Esophagus squamous epithelium (tissue), 5 donors: ENCODE measurements around the gene RIN3. TPM values are rescaled to one million over a fixed set of nuclear protein-coding genes. Genes with fewer than 3 reads are reported as not detected.

Experiments used
- DNase-seq: peaks from one replicate; lab custom pipeline; 2025; lab: John Stamatoyannopoulos, UW
- H3K27ac ChIP-seq, 4 donors: fragments of 200-600 bp; sonication (generic); one replicate each; pipeline ENCODE4 v1.5.1; 2016 to 2019; ENCODE audit warnings: mild to moderate bottlenecking in 1 of 4
- H3K27me3 ChIP-seq, 4 donors: fragments of 200-600 bp; sonication (generic); 1 replicate in 3 of 4; 2 replicates in 1 of 4; pipeline versions ENCODE4 v1.5.1 to v1.6.0; 2017 to 2021; ENCODE audit warnings: antibody characterized with exemption in 1 of 4
- H3K36me3 ChIP-seq, 3 donors: fragments of 200-600 bp; sonication (generic); one replicate each; pipeline ENCODE4 v1.5.1; 2016 to 2019
- H3K4me1 ChIP-seq, 3 donors: fragments of 200-600 bp; sonication (generic); one replicate each; pipeline ENCODE4 v1.5.1; 2017 to 2019
- H3K4me3 ChIP-seq, 4 donors: fragments of 200-600 bp; sonication (generic); 1 replicate in 3 of 4; 2 replicates in 1 of 4; pipeline ENCODE4 v1.5.1; 2016 to 2019; ENCODE audit warnings: mild to moderate bottlenecking in 2 of 4, moderate library complexity in 1 of 4
- H3K9me3 ChIP-seq, 3 donors: fragments of 200-600 bp; sonication (generic); one replicate each; pipeline ENCODE4 v1.5.1; 2016 to 2019
- POLR2A ChIP-seq, 4 donors: fragments of 450-650 bp; IDR thresholded peaks; one replicate each; pipeline ENCODE4 v1.6.1; 2017; ENCODE audit warnings: antibody characterized with exemption in 4 of 4, mild to moderate bottlenecking in 4 of 4, moderate library complexity in 3 of 4
- WGBS, 2 donors: methylation state at CpG; one replicate each; pipeline ENCODE4 v1.1.5; 2018; 5-methylcytosine and 5-hydroxymethylcytosine counted together
- intact Hi-C: fragments of 100-400 bp; cut with DNase I; formaldehyde crosslinking; loops from one replicate; pipeline ENCODE4 v1.15.0; 2022
- total RNA-seq, 4 donors: library from RNA; depleted of rRNA; stranded (reverse); fragments of >200 nt; gene quantifications; one replicate each; pipeline ENCODE4 v1.1.0, GENCODE V29; 2016
- TF ChIP-seq, protein P1 (sequence below), 6 experiments: fragments of 450-650 bp in 4 of 6; fragments of 200-600 bp in 2 of 6; sonication (generic) in 2 of 6; IDR thresholded peaks; one replicate each; pipeline ENCODE4 v1.5.1; 2016 to 2019; ENCODE audit warnings: antibody characterized with exemption in 6 of 6, mild to moderate bottlenecking in 4 of 6, moderate library complexity in 4 of 6
- donor health status: DM: yes; HTN: yes; CAD: no.

Gene RIN3
- total RNA-seq, 4 donors from 2014 or later = 1.9 to 9.7 (median 4.4) TPM

DNA sequence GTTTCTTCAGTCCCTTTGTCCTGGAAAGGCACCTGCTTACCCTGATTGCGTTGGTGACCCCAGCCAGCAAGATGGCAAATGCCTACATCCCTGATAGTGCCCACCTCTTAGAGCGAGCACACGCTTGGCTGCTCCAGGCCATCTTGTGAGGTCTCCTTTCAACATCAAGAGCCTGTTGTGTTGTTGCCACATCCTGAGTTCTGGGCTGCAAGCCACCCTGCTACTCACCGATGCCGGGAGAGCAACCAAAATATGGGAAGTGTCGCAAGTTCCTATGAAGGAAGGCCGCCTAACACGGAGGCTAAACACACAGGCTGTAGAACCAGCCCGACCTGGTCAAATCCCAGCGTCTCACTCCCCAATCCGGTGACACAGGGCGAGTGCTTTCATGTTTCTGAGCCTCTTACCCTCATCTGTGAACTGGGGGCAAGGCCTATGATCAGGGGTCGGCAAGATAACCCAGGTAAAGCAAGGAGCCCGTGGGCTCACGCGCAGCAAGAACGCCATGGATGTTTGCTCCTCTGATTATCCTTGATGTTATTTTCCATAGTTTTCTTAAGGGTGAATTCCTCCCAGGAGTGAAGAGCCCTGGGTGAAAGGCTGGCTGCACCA lies 136.5 kb downstream of the RIN3 start:
- peak; percentile 27 for DNase-seq
- WGBS, 2 donors = 62 to 79% methylated on average over 6 to 15 of the region's 17 CpGs

DNA sequence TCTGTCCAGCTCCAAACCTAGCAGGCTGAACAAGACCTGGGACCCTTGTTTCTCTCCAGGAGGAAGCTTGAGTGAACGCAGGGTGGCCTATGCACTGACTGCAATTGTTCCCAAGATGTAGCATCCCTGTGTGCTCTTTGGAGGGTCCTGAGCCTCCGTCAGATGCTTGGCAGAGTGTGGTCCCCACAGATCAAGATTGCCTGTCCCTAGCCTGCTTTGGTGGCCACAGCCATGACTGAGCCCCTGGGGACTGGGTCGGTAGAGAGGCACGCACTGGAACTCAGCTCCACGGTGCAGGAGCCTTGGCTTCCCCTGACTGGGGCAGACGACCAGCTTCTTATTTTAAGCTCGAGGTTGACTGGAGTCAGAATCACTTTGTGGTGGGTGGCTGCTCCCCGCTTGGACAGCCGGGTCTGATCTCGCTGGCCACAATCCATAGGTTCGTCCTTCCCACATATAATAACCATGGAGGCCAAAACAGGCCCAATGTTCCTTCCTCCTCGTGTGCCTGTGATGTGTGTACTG lies 137.1 kb downstream of the RIN3 start:
- WGBS, 2 donors = 60 to 78% methylated on average over 3 to 7 of the region's 12 CpGs
- peaks cover 7 to 50% (median 37%) of the 10 kb centered on the region in 3 donors for H3K4me1 ChIP-seq

More for the DNA sequence above, 136.5 kb downstream of the RIN3 start:
- no peaks in the 10 kb centered on the region for H3K27me3 ChIP-seq
- peaks cover 0 to 7% (median 0%) of the 10 kb centered on the region in 3 donors for H3K9me3 ChIP-seq
- no peak overlapping the region for H3K4me3 ChIP-seq
- intact Hi-C loops = no loop called here
- peak overlapping the region; percentile 63 to 91 (median 80) for H3K27ac ChIP-seq
- peaks cover 0 to 5% (median under 1%) of the 10 kb centered on the region in 3 donors for H3K36me3 ChIP-seq
- no peak for TF ChIP-seq POLR2A (IDR thresholded peaks at IDR 0.05)
- TF ChIP-seq, protein P1, sequence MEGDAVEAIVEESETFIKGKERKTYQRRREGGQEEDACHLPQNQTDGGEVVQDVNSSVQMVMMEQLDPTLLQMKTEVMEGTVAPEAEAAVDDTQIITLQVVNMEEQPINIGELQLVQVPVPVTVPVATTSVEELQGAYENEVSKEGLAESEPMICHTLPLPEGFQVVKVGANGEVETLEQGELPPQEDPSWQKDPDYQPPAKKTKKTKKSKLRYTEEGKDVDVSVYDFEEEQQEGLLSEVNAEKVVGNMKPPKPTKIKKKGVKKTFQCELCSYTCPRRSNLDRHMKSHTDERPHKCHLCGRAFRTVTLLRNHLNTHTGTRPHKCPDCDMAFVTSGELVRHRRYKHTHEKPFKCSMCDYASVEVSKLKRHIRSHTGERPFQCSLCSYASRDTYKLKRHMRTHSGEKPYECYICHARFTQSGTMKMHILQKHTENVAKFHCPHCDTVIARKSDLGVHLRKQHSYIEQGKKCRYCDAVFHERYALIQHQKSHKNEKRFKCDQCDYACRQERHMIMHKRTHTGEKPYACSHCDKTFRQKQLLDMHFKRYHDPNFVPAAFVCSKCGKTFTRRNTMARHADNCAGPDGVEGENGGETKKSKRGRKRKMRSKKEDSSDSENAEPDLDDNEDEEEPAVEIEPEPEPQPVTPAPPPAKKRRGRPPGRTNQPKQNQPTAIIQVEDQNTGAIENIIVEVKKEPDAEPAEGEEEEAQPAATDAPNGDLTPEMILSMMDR (IDR thresholded peaks at IDR 0.05) = no peak
- peaks cover 7 to 50% (median 37%) of the 10 kb centered on the region in 3 donors for H3K4me1 ChIP-seq

DNA sequence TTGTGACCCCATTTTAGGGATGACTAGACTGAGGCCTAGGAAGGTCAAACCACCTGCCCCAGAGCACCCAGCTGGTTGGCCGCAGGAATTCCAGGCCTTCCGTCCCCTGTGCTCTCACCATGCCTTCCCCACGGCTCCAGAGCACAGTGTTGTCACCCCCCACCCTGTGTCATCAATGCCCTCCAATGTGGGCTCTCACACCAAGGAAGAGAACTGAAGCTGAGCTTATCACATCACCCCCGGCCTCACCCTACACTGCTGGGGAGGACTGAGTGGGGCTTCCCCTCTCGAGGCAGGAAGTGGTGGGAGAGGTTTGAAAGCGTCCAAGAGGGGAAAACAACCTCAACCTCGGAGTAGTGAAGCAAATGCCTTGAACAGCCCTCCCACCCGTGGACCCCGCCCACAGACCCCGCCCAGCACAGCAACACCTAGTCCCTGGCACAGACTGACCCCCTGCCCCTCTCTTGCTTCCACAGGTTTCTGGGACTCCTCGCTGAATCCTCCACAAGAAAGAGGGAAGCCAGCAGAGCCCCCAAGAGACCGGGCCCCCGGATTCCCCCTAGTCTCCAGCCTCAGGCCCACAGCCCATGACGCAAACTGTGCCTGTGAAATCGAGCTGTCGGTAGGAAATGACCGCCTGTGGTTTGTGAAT lies 137.7 kb downstream of the RIN3 start:
- Histone ChIP-seq H3K9me3 (no peaks in the 10 kb centered on the region), H3K4me1 (peaks cover 7 to 48% (median 37%) of the 10 kb centered on the region in 3 donors), H3K27ac (peak overlapping the region; percentile 63 to 91 (median 80)), H3K4me3 (peak overlapping the region in 2 of 4 donors; percentile 39 to 55), H3K27me3 (no peaks in the 10 kb centered on the region), H3K36me3 (no peaks in the 10 kb centered on the region)
- intact Hi-C loops = no loop called here
- TF ChIP-seq, protein P1 (IDR thresholded peaks at IDR 0.05) = no peak
- TF ChIP-seq POLR2A (IDR thresholded peaks at IDR 0.05) = peak in 1 of 4 donors; percentile 6
- WGBS, 2 donors = 67 to 71% methylated on average over 4 to 14 of the region's 17 CpGs
- DNase-seq = no peak

More for the DNA sequence above, 137.1 kb downstream of the RIN3 start:
- intact Hi-C loops = no loop called here
- H3K27ac ChIP-seq = peak overlapping the region; percentile 63 to 91 (median 80)
- no peaks in the 10 kb centered on the region for H3K36me3 ChIP-seq
- no peak for TF ChIP-seq POLR2A (IDR thresholded peaks at IDR 0.05)
- TF ChIP-seq, protein P1 (IDR thresholded peaks at IDR 0.05) = no peak
- no peak for DNase-seq
- H3K9me3 ChIP-seq = peaks cover 0 to under 1% (median 0%) of the 10 kb centered on the region in 3 donors
- H3K4me3 ChIP-seq = no peak overlapping the region
- H3K27me3 ChIP-seq = no peaks in the 10 kb centered on the region

DNA sequence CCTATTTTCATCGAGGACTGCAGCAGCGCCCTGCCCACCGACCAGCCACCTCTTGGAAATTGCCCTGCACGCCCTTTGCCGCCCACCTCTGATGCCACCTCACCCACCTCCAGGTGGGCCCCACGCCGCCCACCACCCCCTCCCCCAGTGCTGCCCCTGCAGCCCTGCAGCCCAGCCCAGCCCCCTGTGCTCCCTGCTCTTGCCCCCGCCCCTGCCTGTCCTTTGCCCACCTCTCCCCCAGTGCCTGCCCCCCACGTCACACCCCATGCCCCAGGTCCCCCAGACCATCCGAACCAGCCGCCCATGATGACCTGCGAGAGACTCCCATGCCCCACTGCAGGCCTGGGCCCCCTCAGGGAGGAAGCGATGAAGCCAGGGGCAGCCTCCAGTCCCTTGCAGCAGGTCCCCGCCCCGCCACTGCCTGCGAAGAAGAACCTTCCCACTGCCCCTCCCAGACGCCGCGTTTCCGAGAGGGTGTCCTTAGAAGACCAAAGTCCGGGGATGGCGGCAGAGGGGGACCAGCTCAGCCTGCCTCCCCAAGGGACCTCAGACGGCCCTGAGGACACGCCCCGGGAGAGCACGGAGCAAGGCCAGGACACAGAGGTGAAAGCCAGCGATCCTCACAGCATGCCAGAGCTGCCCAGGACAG lies 138.3 kb downstream of the RIN3 start:
- Histone ChIP-seq H3K9me3 (no peaks in the 10 kb centered on the region), H3K36me3 (no peaks in the 10 kb centered on the region), H3K4me3 (peak overlapping the region in 3 of 4 donors; percentile 19 to 55 (median 39)), H3K27me3 (no peaks in the 10 kb centered on the region), H3K27ac (peak overlapping the region; percentile 43 to 91 (median 80)), H3K4me1 (peaks cover 7 to 45% (median 33%) of the 10 kb centered on the region in 3 donors)
- intact Hi-C loops = no loop called here
- TF ChIP-seq, protein P1 (IDR thresholded peaks at IDR 0.05) = no peak
- TF ChIP-seq POLR2A (IDR thresholded peaks at IDR 0.05) = peak in 1 of 4 donors; percentile 58
- DNase-seq = no peak
- 65 to 82% methylated on average over 5 of the region's 27 CpGs for WGBS, 2 donors
